Fibroblast of lung (primary cell): ENCODE measurements around the gene CRYBA4. TPM values are rescaled to one million over a fixed set of nuclear protein-coding genes. Genes with fewer than 3 reads are reported as not detected.

Experiments used
- DNase-seq, 2 donors: peaks; one replicate each; pipeline versions ENCODE4 v3.0.0 to v3.0.0-alpha.2; 2010; ENCODE audit warnings: low read depth in 2 of 2
- H2AFZ ChIP-seq: 2 replicates; pipeline ENCODE4 v1.5.1; 2012; ENCODE audit warnings: low read length, control low read depth, inconsistent platforms
- H3K27ac ChIP-seq: 2 replicates; pipeline ENCODE4 v1.5.1; 2011; ENCODE audit warnings: low read length, control low read depth; ENCODE audit not compliant: insufficient read depth
- H3K27me3 ChIP-seq: 2 replicates; pipeline ENCODE4 v1.5.1; 2011; ENCODE audit warnings: mild to moderate bottlenecking, low read length; ENCODE audit not compliant: control insufficient read depth, insufficient read depth
- H3K36me3 ChIP-seq: 2 replicates; pipeline ENCODE4 v1.5.1; 2011; ENCODE audit warnings: low read length; ENCODE audit not compliant: control insufficient read depth, insufficient read depth
- H3K4me1 ChIP-seq: 2 replicates; pipeline ENCODE4 v1.5.1; 2011; ENCODE audit warnings: low read length; ENCODE audit not compliant: control insufficient read depth, insufficient read depth; ENCODE audit errors: extremely low read depth
- H3K4me2 ChIP-seq: 2 replicates; pipeline ENCODE4 v1.5.1; 2011; ENCODE audit warnings: low read length, control low read depth; ENCODE audit not compliant: insufficient read depth; ENCODE audit errors: extremely low read depth
- H3K4me3 ChIP-seq, 4 experiments: fragments of 200-600 bp in 1 of 4; sonication (generic) in 1 of 4; replicated peaks in 1 of 4; 2 replicates each; pipeline ENCODE4 v1.5.1; 2011 to 2016; ENCODE audit warnings: low read length in 4 of 4, low read depth in 3 of 4, mild to moderate bottlenecking in 3 of 4, control low read depth in 2 of 4, inconsistent platforms in 1 of 4, mixed read lengths in 1 of 4; ENCODE audit not compliant: insufficient read depth in 1 of 4; ENCODE audit errors: control extremely low read depth in 1 of 4
- H3K79me2 ChIP-seq: 2 replicates; pipeline ENCODE4 v1.5.1; 2012; ENCODE audit warnings: mild to moderate bottlenecking, low read length, inconsistent platforms; ENCODE audit not compliant: control insufficient read depth, insufficient read depth
- H3K9ac ChIP-seq: 2 replicates; pipeline ENCODE4 v1.5.1; 2011; ENCODE audit warnings: mild to moderate bottlenecking, low read length, control low read depth; ENCODE audit not compliant: insufficient read depth
- H3K9me3 ChIP-seq: 2 replicates; pipeline ENCODE4 v1.5.1; 2012; ENCODE audit warnings: low read depth, low read length; ENCODE audit not compliant: control insufficient read depth, insufficient read depth
- H4K20me1 ChIP-seq: 2 replicates; pipeline ENCODE4 v1.5.1; 2011; ENCODE audit warnings: low read length; ENCODE audit not compliant: control insufficient read depth, insufficient read depth; ENCODE audit errors: extremely low read depth
- CTCF ChIP-seq, 2 donors: IDR thresholded peaks in 1 of 2; conservative IDR thresholded peaks in 1 of 2; 1 replicate in 1 of 2; 2 replicates in 1 of 2; pipeline ENCODE4 v1.5.1; 2011 to 2012; ENCODE audit warnings: low read length in 2 of 2, control low read depth in 1 of 2, inconsistent platforms in 1 of 2, low read depth in 1 of 2, mild to moderate bottlenecking in 1 of 2
- EZH2 ChIP-seq: IDR thresholded peaks from 2 replicates; pipeline ENCODE4 v1.5.1; 2012; ENCODE audit warnings: low read length, control low read depth, mild to moderate bottlenecking; ENCODE audit errors: missing control alignments
- polyA plus RNA-seq, 2 donors: library from polyadenylated mRNA; depleted of rRNA in 1 of 2; stranded (reverse) in 1 of 2; unstranded in 1 of 2; fragments of >200 nt; gene quantifications; 2 replicates each; pipeline ENCODE4 v1.2.1, GENCODE V29; 2011 to 2012; ENCODE audit warnings: missing spikeins in 1 of 2
- total RNA-seq: library from RNA; depleted of rRNA; stranded (reverse); fragments of >200 nt; gene quantifications from 2 replicates; pipeline ENCODE4 v1.2.1, GENCODE V29; 2014

CRYBA4 gene
- total and polyA plus RNA-seq, 2 donors (not counting 1 experiment from before 2014, with no cell fraction given): not detected

GRCh38 chr22:26614322-26614721 is 7.4 kb upstream of the CRYBA4 start:
- no peaks in the 10 kb centered on the region for H3K36me3 ChIP-seq
- H3K27me3 ChIP-seq: no peaks in the 10 kb centered on the region
- no peak overlapping the region for H2AFZ ChIP-seq
- no peak overlapping the region for H3K4me3 ChIP-seq
- DNase-seq: no peak
- no peak overlapping the region for H3K27ac ChIP-seq
- H3K79me2 ChIP-seq: no peaks in the 10 kb centered on the region
- TF ChIP-seq CTCF (conservative IDR thresholded peaks at IDR 0.05 in 1 of 2, IDR thresholded peaks at IDR 0.05 in 1 of 2; ENCODE audit: low read depth in 1 of 2, low read length in 2 of 2): no peak
- no peak for TF ChIP-seq EZH2
- no peak overlapping the region for H3K4me2 ChIP-seq
- H3K9me3 ChIP-seq: no peaks in the 10 kb centered on the region
- no peak overlapping the region for H3K9ac ChIP-seq
- H4K20me1 ChIP-seq: no peaks in the 10 kb centered on the region
- H3K4me1 ChIP-seq: peaks cover 15% of the 10 kb centered on the region

GRCh38 chr22:26615149-26615548 is 6.6 kb upstream of the CRYBA4 start:
- Histone ChIP-seq H3K9ac (no peak overlapping the region), H3K36me3 (no peaks in the 10 kb centered on the region), H3K9me3 (no peaks in the 10 kb centered on the region), H3K79me2 (no peaks in the 10 kb centered on the region), H3K27ac (no peak overlapping the region), H2AFZ (no peak overlapping the region), H3K27me3 (no peaks in the 10 kb centered on the region), H3K4me1 (peaks cover 12% of the 10 kb centered on the region), H3K4me3 (no peak overlapping the region), H3K4me2 (no peak overlapping the region), H4K20me1 (no peaks in the 10 kb centered on the region)
- DNase-seq: no peak
- TF ChIP-seq CTCF (conservative IDR thresholded peaks at IDR 0.05 in 1 of 2, IDR thresholded peaks at IDR 0.05 in 1 of 2; ENCODE audit: low read depth in 1 of 2, low read length in 2 of 2) (no peak), EZH2 (no peak)

GRCh38 chr22:26615830-26616435 is 5.8 kb upstream of the CRYBA4 start:
- Histone ChIP-seq H3K36me3 (no peaks in the 10 kb centered on the region), H3K9ac (no peak overlapping the region), H3K4me2 (no peak overlapping the region), H3K27me3 (no peaks in the 10 kb centered on the region), H3K9me3 (no peaks in the 10 kb centered on the region), H3K79me2 (no peaks in the 10 kb centered on the region), H2AFZ (no peak overlapping the region), H3K4me1 (peaks cover 5% of the 10 kb centered on the region), H4K20me1 (no peaks in the 10 kb centered on the region), H3K4me3 (no peak overlapping the region), H3K27ac (no peak overlapping the region)
- no peak for DNase-seq
- TF ChIP-seq CTCF (conservative IDR thresholded peaks at IDR 0.05 in 1 of 2, IDR thresholded peaks at IDR 0.05 in 1 of 2; ENCODE audit: low read depth in 1 of 2, low read length in 2 of 2) (no peak), EZH2 (no peak)
